ENCODE data around the gene ADAP2.
"Not testable (repeated sequence)": the region's sequence is repeated elsewhere in the genome, so short reads cannot be mapped to it uniquely, and the experiment has no call there.

The ADAP2 gene

GRCh38 chr17:30969989-30970830, 48.5 kb downstream of the ADAP2 start:
- DNase-seq (ENCODE audit: low read depth), result no peak

- peak; percentile 35 for DNase-seq (ENCODE audit: low read depth)
Measured at GRCh38 chr17:30970831-30971567, 49.3 kb downstream of the ADAP2 start, which contains the start of gene RNF135. Gene RNF135, plus strand, starts transcription at chr17:30971039. Its CDS starts 35 bp downstream, at chr17:30971074.

- no peak for DNase-seq (ENCODE audit: low read depth)
Measured at GRCh38 chr17:30975042-30975820, 53.5 kb downstream of the ADAP2 start.

- not testable (repeated sequence) for DNase-seq (ENCODE audit: low read depth)
Measured at GRCh38 chr17:30979919-30980318, 58.2 kb downstream of the ADAP2 start.

- no peak for DNase-seq (ENCODE audit: low read depth)
Measured at GRCh38 chr17:30981531-30982519, 60.1 kb downstream of the ADAP2 start.

GRCh38 chr17:30982855-30983254, 61.1 kb downstream of the ADAP2 start:
- DNase-seq (ENCODE audit: low read depth), result no peak

GRCh38 chr17:30990458-30990857, 68.7 kb downstream of the ADAP2 start:
- DNase-seq (ENCODE audit: low read depth), result no peak

GRCh38 chr17:30992551-30992950, 70.8 kb downstream of the ADAP2 start:
- DNase-seq (ENCODE audit: low read depth), result no peak

- no peak for DNase-seq (ENCODE audit: low read depth)
Measured at GRCh38 chr17:30995347-30995746, 73.6 kb downstream of the ADAP2 start.

- no peak for DNase-seq (ENCODE audit: low read depth)
Measured at GRCh38 chr17:30996486-30996885, 74.7 kb downstream of the ADAP2 start.

GRCh38 chr17:30997270-30997669, 75.5 kb downstream of the ADAP2 start:
- DNase-seq (ENCODE audit: low read depth), result no peak

- no peak for DNase-seq (ENCODE audit: low read depth)
Measured at GRCh38 chr17:30997842-30998241, 76.1 kb downstream of the ADAP2 start.

GRCh38 chr17:31002047-31002446, 80.3 kb downstream of the ADAP2 start:
- no peak for DNase-seq (ENCODE audit: low read depth)

GRCh38 chr17:31003225-31003866, 81.6 kb downstream of the ADAP2 start:
- no peak for DNase-seq (ENCODE audit: low read depth)

GRCh38 chr17:31004160-31004559, 82.4 kb downstream of the ADAP2 start:
- DNase-seq (ENCODE audit: low read depth), result no peak

- DNase-seq (ENCODE audit: low read depth), result no peak
Measured at GRCh38 chr17:31007695-31008373, 86.1 kb downstream of the ADAP2 start.

- DNase-seq (ENCODE audit: low read depth), result peak; percentile 6
Measured at GRCh38 chr17:31008374-31009041, 86.8 kb downstream of the ADAP2 start.

Measured in non-pigmented ciliary epithelial cell (primary cell).